AG04449 (cell line): Measurements from ENCODE around the gene WAPL.
"Not testable (repeated sequence)": the region's sequence is repeated elsewhere in the genome, so short reads cannot be mapped to it uniquely, and the experiment has no call there.

Experiments used
- CTCF ChIA-PET: fragments of 350-600 bp; formaldehyde crosslinking; extraction: SDS; loops from one replicate; lab custom pipeline; 2021; ENCODE audit warnings: antibody characterized with exemption; lab: Yijun Ruan, JAX
- POLR2A ChIA-PET: fragments of 400-600, 350-600 bp; formaldehyde crosslinking; extraction: SDS; loops from one replicate; lab custom pipeline; 2020; ENCODE audit warnings: antibody characterized with exemption, inconsistent platforms; lab: Yijun Ruan, JAX
- DNase-seq: peaks from one replicate; pipeline ENCODE4 v3.0.0-alpha.2; 2010; ENCODE audit warnings: low read depth, low spot score
- H3K4me3 ChIP-seq: 2 replicates; pipeline ENCODE4 v1.5.1; 2011; ENCODE audit warnings: low read depth, mild to moderate bottlenecking, control low read depth, low read length
- CTCF ChIP-seq: IDR thresholded peaks from one replicate; pipeline ENCODE4 v1.5.1; 2011; ENCODE audit warnings: mild to moderate bottlenecking, moderate library complexity, low read length, control low read depth, inconsistent platforms; ENCODE audit not compliant: insufficient read depth; ENCODE audit errors: missing control alignments

The WAPL gene

GRCh38 chr10:86390337-86391120 is 131.1 kb downstream of the WAPL start:
- no peak for DNase-seq
- POLR2A ChIA-PET = no interaction called here
- no peak overlapping the region for H3K4me3 ChIP-seq
- TF ChIP-seq CTCF = no peak
- CTCF ChIA-PET = interaction anchor here (3.6 kb wide), 1 partner anchor 10 kb away, joined by 24 read pairs; no protein-coding TSS in a partner anchor

- CTCF ChIA-PET = interaction anchor here (0.6 to 3.6 kb wide), 4 partner anchors 9 to 121 kb away, joined by 3 to 24 read pairs (median 4); no protein-coding TSS in a partner anchor
- POLR2A ChIA-PET = no interaction called here
- DNase-seq = no peak
- TF ChIP-seq CTCF = no peak
- H3K4me3 ChIP-seq = peak overlapping the region; percentile 36
These were observed 132.0 kb downstream of the WAPL start for GRCh38 chr10:86389441-86390193.

GRCh38 chr10:86389109-86389440 is 132.5 kb downstream of the WAPL start:
- POLR2A ChIA-PET, DNase-seq: not testable (repeated sequence)
- H3K4me3 ChIP-seq = peak overlapping the region; percentile 36
- CTCF ChIA-PET = interaction anchor here (0.6 to 3.6 kb wide), 4 partner anchors 9 to 121 kb away, joined by 3 to 24 read pairs (median 4); no protein-coding TSS in a partner anchor

GRCh38 chr10:86388119-86388704 is 133.4 kb downstream of the WAPL start:
- H3K4me3 ChIP-seq = no peak overlapping the region
- POLR2A ChIA-PET = no interaction called here
- DNase-seq = no peak
- CTCF ChIA-PET = interaction anchor here (1.0 to 1.4 kb wide), 3 partner anchors 10 to 13 kb away, joined by 3 to 5 read pairs (median 4); no protein-coding TSS in a partner anchor
- no peak for TF ChIP-seq CTCF

GRCh38 chr10:86387178-86387794 is 134.3 kb downstream of the WAPL start:
- CTCF ChIA-PET = interaction anchor here (0.7 to 1.4 kb wide), 4 partner anchors 9 to 198 kb away, joined by 3 to 6 read pairs (median 4); no protein-coding TSS in a partner anchor
- POLR2A ChIA-PET = no interaction called here
- DNase-seq = no peak
- H3K4me3 ChIP-seq = no peak overlapping the region
- TF ChIP-seq CTCF = no peak

GRCh38 chr10:86385806-86386205 is 135.8 kb downstream of the WAPL start:
- no peak overlapping the region for H3K4me3 ChIP-seq
- no peak for TF ChIP-seq CTCF
- ChIA-PET POLR2A (no interaction called here), CTCF (interaction anchor here (0.8 kb wide), 1 partner anchor 9 kb away, joined by 4 read pairs; no protein-coding TSS in a partner anchor)
- no peak for DNase-seq
